ENCODE results near the gene APBA2.

APBA2 gene

DNA sequence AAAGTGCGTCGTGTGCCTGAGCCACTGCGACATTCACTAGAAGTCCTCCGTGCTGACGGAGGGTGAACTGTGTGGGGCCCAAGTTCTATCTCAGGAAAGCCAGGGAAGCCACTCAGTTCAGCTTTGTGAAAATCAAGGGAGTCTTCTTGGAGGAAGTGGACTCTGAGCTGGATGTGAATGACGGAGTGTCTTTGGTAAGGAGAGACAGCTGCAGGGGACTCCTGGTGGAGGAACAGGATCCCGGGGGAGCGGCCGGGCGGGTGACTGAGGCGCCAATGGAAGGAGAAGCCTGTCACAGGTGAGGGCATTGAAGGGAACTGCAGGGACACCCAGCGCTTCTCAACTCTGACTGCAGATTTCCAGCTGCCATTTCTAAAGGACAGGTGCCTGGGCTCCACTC is 75.6 kb downstream of the APBA2 start:
- peak; percentile 13 for DNase-seq

DNA sequence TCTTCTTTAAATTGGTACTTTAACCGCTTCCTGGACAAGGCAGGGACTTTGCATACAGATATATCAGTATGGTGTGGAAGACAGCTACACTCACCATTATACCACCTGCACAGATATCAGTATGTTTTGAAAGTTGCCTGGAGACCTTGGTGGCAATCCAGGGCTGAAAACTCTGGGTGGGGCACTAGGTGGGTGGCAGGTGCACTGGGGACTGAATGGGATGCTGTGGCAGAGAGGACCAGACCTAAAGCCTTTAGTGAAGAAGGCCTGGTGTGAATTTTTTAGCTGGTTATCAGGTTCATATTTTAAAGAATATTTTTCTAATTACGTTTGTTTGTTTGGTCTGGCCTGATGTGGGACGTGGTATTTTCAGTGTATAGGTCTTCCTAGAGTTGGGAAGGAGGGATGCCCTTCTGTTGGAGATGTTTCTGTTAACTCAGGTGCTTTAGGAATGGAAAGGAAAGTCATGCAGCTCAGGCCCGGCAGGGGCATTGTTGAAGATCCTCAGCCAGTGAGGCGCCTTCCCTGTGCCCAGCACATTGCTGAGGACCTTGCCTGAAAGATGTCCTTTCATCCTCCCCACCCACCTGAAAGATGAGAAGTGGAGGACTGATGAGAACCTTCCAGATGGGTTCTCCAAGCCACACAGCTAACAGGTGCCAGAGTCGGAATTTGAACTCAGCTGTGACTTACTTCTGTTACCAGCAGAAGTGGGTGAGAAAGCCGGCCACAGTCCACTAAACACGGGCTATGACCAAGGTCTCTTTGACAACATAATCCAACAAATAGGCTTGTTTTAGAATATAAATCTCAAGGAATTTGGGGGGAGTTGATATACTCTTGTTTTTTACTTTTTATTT is 77.3 kb downstream of the APBA2 start:
- no peak for DNase-seq

DNA sequence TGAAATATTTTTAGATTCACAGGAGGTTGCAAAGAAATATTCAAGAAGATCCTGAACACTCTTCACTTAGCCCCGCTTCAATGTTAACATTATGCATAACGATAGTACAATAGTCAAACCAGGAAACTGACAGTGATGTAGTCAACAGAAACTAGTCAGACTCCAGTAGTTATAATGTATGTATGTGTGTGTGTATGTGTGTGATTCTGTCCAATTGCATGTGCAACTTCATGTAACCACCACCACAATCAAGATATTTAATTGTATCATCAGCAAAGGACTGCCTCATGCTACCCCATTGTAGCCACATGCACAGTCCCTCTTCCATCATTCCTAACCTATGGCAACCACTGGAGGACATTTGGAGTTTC is 77.9 kb downstream of the APBA2 start:
- no peak for DNase-seq

- DNase-seq: no peak
These were observed 78.3 kb downstream of the APBA2 start for GRCh38 chr15:28964098-28964497.

DNA sequence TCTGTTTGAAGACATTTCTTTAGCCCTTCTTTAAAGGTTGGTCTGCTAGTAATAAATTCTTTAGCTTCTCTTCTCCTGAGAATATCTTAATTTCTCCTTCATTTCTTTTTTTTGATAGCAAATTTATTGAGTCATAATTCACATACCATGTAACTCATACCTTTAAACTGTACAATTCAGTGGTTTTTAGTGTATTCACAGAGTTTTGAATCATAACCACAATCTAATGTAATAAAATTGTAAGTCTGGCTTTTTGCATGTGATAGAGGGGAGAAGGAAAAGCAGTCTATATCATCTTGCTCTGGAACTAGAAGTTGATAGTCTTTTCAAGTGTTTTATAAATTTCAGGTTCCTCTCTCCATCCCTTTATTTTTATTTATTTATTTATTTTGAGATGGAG is 81.3 kb downstream of the APBA2 start:
- DNase-seq: no peak

GRCh38 chr15:28967990-28968389 is 82.2 kb downstream of the APBA2 start:
- no peak for DNase-seq

DNA sequence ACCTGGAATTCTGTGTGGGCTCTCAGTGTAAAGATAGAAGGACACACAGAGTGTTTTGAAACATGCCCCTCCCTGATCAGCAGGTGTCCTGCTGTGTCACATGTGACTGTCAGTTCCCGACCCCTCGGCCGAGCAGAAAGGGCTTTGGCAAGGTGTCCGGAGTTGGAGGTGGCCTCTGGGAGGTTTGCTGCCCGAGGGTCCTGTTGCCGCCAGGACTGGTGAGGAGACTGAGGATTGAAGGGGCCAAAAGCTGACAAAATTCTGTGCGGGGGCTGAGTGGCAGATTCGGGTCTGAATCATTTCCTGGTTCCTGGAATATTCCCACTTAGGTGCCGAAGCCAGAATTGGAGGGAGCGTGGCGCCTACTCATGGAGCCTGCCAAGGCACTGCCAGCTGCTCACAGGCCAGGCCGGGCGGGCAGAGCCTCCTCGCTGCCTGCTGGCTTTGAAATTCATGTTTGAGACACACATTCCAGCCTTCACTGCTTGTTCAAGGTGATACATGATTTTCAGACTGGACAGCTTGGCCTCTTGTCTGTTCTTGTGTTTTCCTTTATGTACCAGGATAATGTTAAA is 83.8 kb downstream of the APBA2 start:
- no peak for DNase-seq

- no peak for DNase-seq
These were observed 88.4 kb downstream of the APBA2 start for GRCh38 chr15:28974142-28974541.

- no peak for DNase-seq
These were observed 90.0 kb downstream of the APBA2 start for GRCh38 chr15:28975766-28976179.

GRCh38 chr15:28977377-28978010 is 91.7 kb downstream of the APBA2 start:
- no peak for DNase-seq

DNA sequence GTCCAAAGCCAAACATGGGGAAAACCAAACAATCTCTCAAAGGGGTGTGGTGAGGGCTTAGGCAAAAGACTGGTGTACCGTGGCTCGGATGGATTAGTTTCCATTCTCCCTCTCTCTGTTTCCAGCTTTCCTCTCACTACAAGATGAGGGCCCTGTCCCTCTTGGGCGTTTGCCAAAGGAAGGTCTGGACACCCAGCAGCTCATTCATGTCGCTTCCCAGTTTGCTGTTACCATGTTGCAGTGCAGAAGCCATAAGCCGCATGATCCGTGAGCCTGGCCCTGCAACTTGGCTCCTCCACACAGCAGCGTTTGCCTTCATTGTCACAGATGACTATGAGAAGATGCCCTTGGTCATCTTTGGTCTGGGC is 92.2 kb downstream of the APBA2 start:
- DNase-seq: no peak

DNA sequence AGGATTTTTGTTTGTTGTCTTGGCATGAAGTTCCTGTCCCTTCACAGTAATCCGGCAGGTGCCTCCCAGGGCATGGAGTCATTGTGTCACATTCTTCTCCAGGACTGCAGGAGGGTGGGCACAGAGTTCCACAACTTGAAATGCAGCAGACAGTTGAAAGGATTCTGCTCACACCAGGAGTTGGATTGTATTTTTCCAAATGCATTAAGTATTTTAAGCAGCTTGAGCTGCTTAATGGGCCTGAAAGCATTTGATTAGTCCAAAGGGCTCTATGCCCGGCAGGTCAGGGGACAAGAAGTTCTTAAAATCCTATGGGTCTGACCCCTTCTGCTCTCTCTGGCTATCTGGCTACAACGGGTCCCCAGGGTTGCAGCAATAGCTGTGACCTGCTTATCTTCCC is 92.9 kb downstream of the APBA2 start:
- no peak for DNase-seq

GRCh38 chr15:28979208-28979841 is 93.6 kb downstream of the APBA2 start:
- DNase-seq: no peak

GRCh38 chr15:28980709-28981350 is 95.1 kb downstream of the APBA2 start:
- no peak for DNase-seq

DNA sequence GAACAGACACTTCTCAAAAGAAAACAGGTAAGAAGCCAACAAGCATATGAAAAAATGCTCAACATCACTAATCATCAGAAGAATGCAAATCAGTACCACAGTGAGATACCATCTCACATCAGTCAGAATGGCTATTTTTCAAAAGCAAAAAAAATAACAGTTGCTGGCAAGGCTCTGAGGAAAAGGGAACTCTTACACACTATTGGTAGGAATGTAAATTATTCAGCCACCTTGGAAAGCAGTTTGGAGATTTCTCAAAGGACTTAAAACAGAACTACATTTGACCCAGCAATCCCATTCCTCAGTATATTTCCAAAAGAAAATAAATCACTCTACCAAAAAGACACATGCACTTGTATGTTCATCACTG is 95.6 kb downstream of the APBA2 start:
- no peak for DNase-seq

GRCh38 chr15:28981921-28982320 is 96.1 kb downstream of the APBA2 start:
- DNase-seq: no peak

GRCh38 chr15:28982886-28983285 is 97.1 kb downstream of the APBA2 start:
- no peak for DNase-seq

- no peak for DNase-seq
These were observed 97.9 kb downstream of the APBA2 start for GRCh38 chr15:28983432-28984311.

- peak; percentile 65 for DNase-seq
These were observed 98.9 kb downstream of the APBA2 start for GRCh38 chr15:28984421-28985315.

DNA sequence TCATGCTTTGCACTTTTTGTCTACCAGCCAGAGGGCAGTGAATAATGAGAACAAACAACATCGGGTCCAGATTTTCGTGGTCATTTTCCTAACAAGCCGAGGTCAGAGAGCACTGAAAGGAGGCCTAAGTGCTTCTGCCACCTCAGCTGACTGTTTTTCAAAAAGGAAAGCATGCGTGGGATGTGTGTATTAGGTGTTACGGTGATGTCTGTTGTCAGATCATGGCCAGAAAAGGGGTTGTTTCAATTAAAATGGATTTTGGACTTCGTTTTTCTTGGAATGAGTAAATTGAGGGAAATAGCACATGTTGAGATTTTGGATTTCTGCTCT is 99.5 kb downstream of the APBA2 start:
- no peak for DNase-seq

DNA sequence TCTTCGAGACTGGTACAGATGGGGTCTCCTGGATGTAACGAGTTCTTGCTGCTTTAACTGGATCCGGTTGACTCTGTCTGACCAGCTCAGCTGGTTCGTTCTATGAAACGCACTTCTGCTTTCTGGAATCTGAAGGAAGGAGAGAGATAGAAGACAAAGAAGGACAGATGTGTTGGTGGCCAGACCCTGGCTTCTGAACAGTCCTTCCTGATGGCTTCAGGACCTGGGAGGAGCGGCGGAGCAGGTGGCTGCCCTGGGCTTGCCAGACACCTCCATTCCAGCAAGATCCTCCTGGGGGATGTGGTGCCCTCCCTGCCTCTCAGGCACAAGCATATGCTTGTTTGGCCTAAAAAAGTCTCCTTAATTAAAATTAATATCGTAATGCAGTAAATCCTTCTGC is 99.9 kb downstream of the APBA2 start:
- DNase-seq: no peak

All from left hindlimb (tissue), 1 donor.